Astrocyte (in vitro differentiated cells and primary cell): ENCODE results near the gene LIPC. TPM values are rescaled to one million over a fixed set of nuclear protein-coding genes. Genes with fewer than 3 reads are reported as not detected.
A peak's percentile ranks its signal among the peaks of the same experiment; 100 is the strongest.

Experiments
- DNase-seq: peaks from one replicate; pipeline ENCODE4 v3.0.0-alpha.2; 2010; ENCODE audit warnings: low read depth
- FAIRE-seq: peaks from 2 replicates; lab custom pipeline; 2011; peaks lifted over from hg19 to GRCh38; lab: Jason Lieb, UNC
- H2AFZ ChIP-seq: 2 replicates; pipeline ENCODE4 v1.6.0; 2012; ENCODE audit warnings: low read depth, low read length, inconsistent platforms
- H3K27ac ChIP-seq: 2 replicates; pipeline ENCODE4 v1.5.1; 2011; ENCODE audit warnings: low read depth, low read length, inconsistent platforms
- H3K27me3 ChIP-seq: 2 replicates; pipeline ENCODE4 v1.6.0; 2011; ENCODE audit warnings: low read length, inconsistent platforms; ENCODE audit not compliant: insufficient read depth
- H3K36me3 ChIP-seq: 2 replicates; pipeline ENCODE4 v1.5.1; 2011; ENCODE audit warnings: low read length, inconsistent platforms; ENCODE audit not compliant: insufficient read depth
- H3K4me1 ChIP-seq: 2 replicates; pipeline ENCODE4 v1.5.1; 2011; ENCODE audit warnings: low read length, inconsistent platforms; ENCODE audit not compliant: insufficient read depth
- H3K4me2 ChIP-seq: 2 replicates; pipeline ENCODE4 v1.6.0; 2012; ENCODE audit warnings: low read length, inconsistent platforms
- H3K4me3 ChIP-seq: 2 replicates; pipeline ENCODE4 v1.5.1; 2011; ENCODE audit warnings: low read depth, mild to moderate bottlenecking, low read length, inconsistent platforms; ENCODE audit not compliant: insufficient read depth
- H3K79me2 ChIP-seq: 2 replicates; pipeline ENCODE4 v1.6.0; 2012; ENCODE audit warnings: mild to moderate bottlenecking, low read length, inconsistent platforms; ENCODE audit not compliant: insufficient read depth
- H3K9ac ChIP-seq: 2 replicates; pipeline ENCODE4 v1.6.0; 2012; ENCODE audit warnings: mild to moderate bottlenecking, low read length, inconsistent platforms
- H3K9me3 ChIP-seq: 2 replicates; pipeline ENCODE4 v1.5.1; 2012; ENCODE audit warnings: low read depth, mild to moderate bottlenecking, low read length, inconsistent platforms; ENCODE audit not compliant: insufficient read depth
- H4K20me1 ChIP-seq: 2 replicates; pipeline ENCODE4 v1.6.0; 2012; ENCODE audit warnings: low read length, inconsistent platforms; ENCODE audit not compliant: insufficient read depth
- H3K27ac Mint-ChIP-seq: one replicate; pipeline ENCODE4 v1.8.0; 2021; ENCODE audit warnings: mild to moderate bottlenecking, mixed read lengths; ENCODE audit not compliant: unreplicated experiment
- H3K27me3 Mint-ChIP-seq: one replicate; pipeline ENCODE4 v1.8.0; 2021; ENCODE audit warnings: low read depth, mixed read lengths; ENCODE audit not compliant: unreplicated experiment
- H3K36me3 Mint-ChIP-seq: one replicate; pipeline ENCODE4 v1.8.0; 2021; ENCODE audit warnings: low read depth, mixed read lengths; ENCODE audit not compliant: unreplicated experiment
- H3K4me1 Mint-ChIP-seq: one replicate; pipeline ENCODE4 v1.8.0; 2021; ENCODE audit warnings: low read depth, mixed read lengths; ENCODE audit not compliant: unreplicated experiment
- H3K4me3 Mint-ChIP-seq: one replicate; pipeline ENCODE4 v1.8.0; 2021; ENCODE audit warnings: mild to moderate bottlenecking, moderate library complexity, mixed read lengths; ENCODE audit not compliant: unreplicated experiment
- H3K9me3 Mint-ChIP-seq: one replicate; pipeline ENCODE4 v1.8.0; 2021; ENCODE audit warnings: mild to moderate bottlenecking, mixed read lengths; ENCODE audit not compliant: unreplicated experiment
- CTCF ChIP-seq: IDR thresholded peaks from 2 replicates; pipeline ENCODE4 v1.5.1; 2011; ENCODE audit warnings: low read depth, mild to moderate bottlenecking, inconsistent platforms, low read length, moderate library complexity; ENCODE audit not compliant: insufficient read depth
- EZH2 ChIP-seq: IDR thresholded peaks from 2 replicates; pipeline ENCODE4 v1.6.1; 2012; ENCODE audit warnings: mild to moderate bottlenecking, low read length, inconsistent platforms; ENCODE audit not compliant: insufficient read depth
- total RNA-seq: library from RNA; stranded (reverse); gene quantifications from 2 replicates; pipeline ENCODE4 v1.2.1, GENCODE V29; 2021

LIPC gene
- total RNA-seq, 1 donor from 2014 or later, result not detected

- no peak for DNase-seq
- Histone ChIP-seq H3K9me3 (no peaks in the 10 kb centered on the region), H3K27me3 (peaks cover 3% of the 10 kb centered on the region), H3K79me2 (no peaks in the 10 kb centered on the region), H3K4me3 (no peak overlapping the region), H3K36me3 (no peaks in the 10 kb centered on the region), H2AFZ (no peak overlapping the region), H3K4me1 (peaks cover 6% of the 10 kb centered on the region), H3K9ac (no peak overlapping the region), H3K4me2 (no peak overlapping the region), H4K20me1 (no peaks in the 10 kb centered on the region), H3K27ac (no peak overlapping the region)
- Mint-ChIP-seq H3K36me3 (no peaks in the 10 kb centered on the region), H3K27me3 (peaks cover 3% of the 10 kb centered on the region), H3K4me3 (no peak overlapping the region), H3K4me1 (peaks cover 31% of the 10 kb centered on the region), H3K9me3 (peaks cover 2% of the 10 kb centered on the region), H3K27ac (no peak overlapping the region)
- no peak for TF ChIP-seq CTCF
- no peak for TF ChIP-seq EZH2
- FAIRE-seq, result no peak
Observed at GRCh38 chr15:58497046-58497785, 65.4 kb downstream of the LIPC start.

- Histone ChIP-seq H3K9me3 (no peaks in the 10 kb centered on the region), H2AFZ (no peak overlapping the region), H3K27me3 (peaks cover 3% of the 10 kb centered on the region), H3K4me1 (peaks cover 6% of the 10 kb centered on the region), H3K79me2 (no peaks in the 10 kb centered on the region), H4K20me1 (no peaks in the 10 kb centered on the region), H3K9ac (no peak overlapping the region), H3K4me2 (no peak overlapping the region), H3K27ac (no peak overlapping the region), H3K4me3 (no peak overlapping the region), H3K36me3 (no peaks in the 10 kb centered on the region)
- no peak for TF ChIP-seq EZH2
- no peak for TF ChIP-seq CTCF
- no peaks in the 10 kb centered on the region for H3K36me3 Mint-ChIP-seq
- DNase-seq, result peak; percentile 63
- H3K27ac Mint-ChIP-seq, result peak overlapping the region; percentile 71
- peaks cover 3% of the 10 kb centered on the region for H3K27me3 Mint-ChIP-seq
- peaks cover 28% of the 10 kb centered on the region for H3K4me1 Mint-ChIP-seq
- peaks cover 2% of the 10 kb centered on the region for H3K9me3 Mint-ChIP-seq
- peak; percentile 45 for FAIRE-seq
- no peak overlapping the region for H3K4me3 Mint-ChIP-seq
Observed at GRCh38 chr15:58498821-58499580, 67.2 kb downstream of the LIPC start.
